HL-60 (cell line): Measurements from ENCODE around the gene IL17B.

Experiments used
- DNase-seq, 2 experiments: peaks; one replicate each; pipeline ENCODE4 v3.0.0-alpha.2; 2010 to 2020; ENCODE audit warnings: low read depth in 1 of 2, low spot score in 1 of 2
- H3K27ac ChIP-seq: fragments of 250-450 bp; sonication (Bioruptor Pico); replicated peaks from 2 replicates; pipeline ENCODE4 v1.5.1; 2020; ENCODE audit warnings: mild to moderate bottlenecking, moderate library complexity
- H3K27me3 ChIP-seq: fragments of 250-450 bp; sonication (Bioruptor Pico); 2 replicates; pipeline ENCODE4 v1.5.1; 2021; ENCODE audit warnings: mild to moderate bottlenecking, moderate library complexity; ENCODE audit not compliant: insufficient read depth, poor library complexity, severe bottlenecking
- H3K4me3 ChIP-seq: replicated peaks from 2 replicates; pipeline ENCODE4 v1.5.1; 2011; ENCODE audit warnings: mild to moderate bottlenecking, control low read depth, low read length; ENCODE audit not compliant: insufficient read depth
- CTCF ChIP-seq: IDR thresholded peaks from one replicate; pipeline ENCODE4 v1.5.1; 2011; ENCODE audit warnings: low read length, control low read depth, inconsistent platforms; ENCODE audit not compliant: insufficient read depth
- GABPA ChIP-seq: IDR thresholded peaks from 2 replicates; pipeline ENCODE4 v1.6.1; 2012; ENCODE audit warnings: low read depth
- POLR2AphosphoS5 ChIP-seq: IDR thresholded peaks from 2 replicates; pipeline ENCODE4 v1.6.1; 2012; ENCODE audit warnings: low read depth
- REST ChIP-seq: IDR thresholded peaks from 2 replicates; pipeline ENCODE4 v1.6.1; 2012; ENCODE audit warnings: low read depth; ENCODE audit not compliant: insufficient replicate concordance
- SPI1 ChIP-seq: IDR thresholded peaks from 2 replicates; pipeline ENCODE4 v1.6.1; 2012; ENCODE audit warnings: low read depth, mild to moderate bottlenecking, borderline replicate concordance

IL17B gene

GRCh38 chr5:149389552-149390495, 10.7 kb upstream of the IL17B start:
- no peak overlapping the region for H3K27ac ChIP-seq
- TF ChIP-seq POLR2AphosphoS5 (no peak), CTCF (no peak), SPI1 (no peak), GABPA (no peak), REST (no peak)
- H3K4me3 ChIP-seq = no peak overlapping the region
- no peaks in the 10 kb centered on the region for H3K27me3 ChIP-seq
- DNase-seq = no peak

GRCh38 chr5:149388498-149389190, 9.6 kb upstream of the IL17B start:
- H3K27ac ChIP-seq = no peak overlapping the region
- TF ChIP-seq POLR2AphosphoS5 = no peak
- no peak for TF ChIP-seq CTCF
- TF ChIP-seq REST = no peak
- no peak for TF ChIP-seq GABPA
- TF ChIP-seq SPI1 = no peak

GRCh38 chr5:149387982-149388381, 8.9 kb upstream of the IL17B start:
- Histone ChIP-seq H3K27ac (no peak overlapping the region), H3K27me3 (no peaks in the 10 kb centered on the region), H3K4me3 (no peak overlapping the region)
- no peak for DNase-seq
- TF ChIP-seq GABPA (no peak), SPI1 (no peak), POLR2AphosphoS5 (no peak), REST (no peak), CTCF (no peak)

More at GRCh38 chr5:149388498-149389190, 9.6 kb upstream of the IL17B start:
- no peaks in the 10 kb centered on the region for H3K27me3 ChIP-seq
- no peak for DNase-seq
- H3K4me3 ChIP-seq = no peak overlapping the region
